Measurements from ENCODE around the gene PEX16. TPM values are rescaled to one million over a fixed set of nuclear protein-coding genes. Genes with fewer than 3 reads are reported as not detected.

The PEX16 gene
- 28.0 and 34.6 TPM in 2 replicates for total RNA-seq
- long read RNA-seq, transcript PEX16-202 (11 exons, 1,335 nt), result major isoform, 16 of 19 reads
- long read RNA-seq, partial matches to known transcripts, result 0 of 19 reads
- long read RNA-seq, other reads (novel, unspliced or antisense), result 2 of 19 reads

- H3K9me3 Mint-ChIP-seq (ENCODE audit: low read depth), result no peaks in the 10 kb centered on the region
- H3K27ac Mint-ChIP-seq, result peak within 1 kb of the TSS; percentile 98
- no peaks in the 10 kb centered on the region for H3K27me3 Mint-ChIP-seq
- H3K4me3 Mint-ChIP-seq (ENCODE audit: low read depth), result peak within 1 kb of the TSS; percentile 95
- DNase-seq (ENCODE audit: low spot score, unreplicated experiment), result peak; percentile 85
- no peaks in the 10 kb centered on the region for H3K36me3 Mint-ChIP-seq (ENCODE audit: insufficient read depth)
- no peak for TF ChIP-seq CTCF (IDR thresholded peaks at IDR 0.05; ENCODE audit: unreplicated experiment)
- peaks cover 22% of the 10 kb centered on the region for H3K4me1 Mint-ChIP-seq (ENCODE audit: low read depth)
These were observed at the start of gene PEX16 for GRCh38 chr11:45917623-45918330. TSS of gene PEX16 (minus strand) at chr11:45917877. CDS start at chr11:45917811, 66 bp downstream.

DNA sequence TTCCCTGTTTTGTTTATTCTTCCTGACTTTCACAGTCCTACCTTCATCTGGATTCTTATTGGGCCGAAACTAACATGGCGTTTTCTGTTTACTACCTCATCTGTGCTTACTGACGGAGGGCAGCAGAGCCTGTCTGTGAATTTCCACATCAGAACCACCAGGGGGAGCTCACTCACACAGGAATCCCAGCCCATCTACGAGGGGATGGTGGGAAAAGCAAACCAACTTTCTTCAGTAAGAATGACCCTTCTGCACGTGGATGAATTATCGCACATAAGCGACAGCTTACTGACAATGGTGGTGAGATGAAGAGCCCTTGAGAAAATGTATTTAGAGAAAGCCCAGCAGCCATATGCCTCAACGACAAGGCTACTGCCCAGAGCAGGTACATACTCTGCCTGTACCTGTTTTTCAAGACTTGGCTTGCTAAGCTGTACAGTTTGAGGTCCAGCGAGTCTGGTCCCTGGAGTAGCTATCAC is 47.3 kb upstream of the PEX16 start:
- DNase-seq (ENCODE audit: low spot score, unreplicated experiment), result peak; percentile 27
- Mint-ChIP-seq H3K36me3 (ENCODE audit: insufficient read depth) (peaks cover 16% of the 10 kb centered on the region), H3K27me3 (no peaks in the 10 kb centered on the region), H3K4me1 (ENCODE audit: low read depth) (no peaks in the 10 kb centered on the region), H3K9me3 (ENCODE audit: low read depth) (peaks cover 4% of the 10 kb centered on the region), H3K27ac (no peak overlapping the region), H3K4me3 (ENCODE audit: low read depth) (no peak overlapping the region)
- TF ChIP-seq CTCF (IDR thresholded peaks at IDR 0.05; ENCODE audit: unreplicated experiment), result peak; percentile 91

- Mint-ChIP-seq H3K27ac (no peak overlapping the region), H3K36me3 (ENCODE audit: insufficient read depth) (peaks cover 23% of the 10 kb centered on the region), H3K4me1 (ENCODE audit: low read depth) (no peaks in the 10 kb centered on the region), H3K4me3 (ENCODE audit: low read depth) (no peak overlapping the region), H3K9me3 (ENCODE audit: low read depth) (peaks cover 14% of the 10 kb centered on the region), H3K27me3 (no peaks in the 10 kb centered on the region)
- no peak for TF ChIP-seq CTCF (IDR thresholded peaks at IDR 0.05; ENCODE audit: unreplicated experiment)
- DNase-seq (ENCODE audit: low spot score, unreplicated experiment), result no peak
These were observed 44.1 kb upstream of the PEX16 start for GRCh38 chr11:45961751-45962240.

- Mint-ChIP-seq H3K27me3 (no peaks in the 10 kb centered on the region), H3K4me1 (ENCODE audit: low read depth) (no peaks in the 10 kb centered on the region), H3K36me3 (ENCODE audit: insufficient read depth) (peaks cover 24% of the 10 kb centered on the region), H3K9me3 (ENCODE audit: low read depth) (peaks cover 14% of the 10 kb centered on the region), H3K27ac (no peak overlapping the region), H3K4me3 (ENCODE audit: low read depth) (no peak overlapping the region)
- no peak for DNase-seq (ENCODE audit: low spot score, unreplicated experiment)
- TF ChIP-seq CTCF (IDR thresholded peaks at IDR 0.05; ENCODE audit: unreplicated experiment), result no peak
These were observed 42.9 kb upstream of the PEX16 start for GRCh38 chr11:45960387-45961095.

- TF ChIP-seq CTCF (IDR thresholded peaks at IDR 0.05; ENCODE audit: unreplicated experiment), result no peak
- H3K27me3 Mint-ChIP-seq, result no peaks in the 10 kb centered on the region
- peaks cover 25% of the 10 kb centered on the region for H3K36me3 Mint-ChIP-seq (ENCODE audit: insufficient read depth)
- DNase-seq (ENCODE audit: low spot score, unreplicated experiment), result no peak
- H3K27ac Mint-ChIP-seq, result no peak overlapping the region
- H3K4me3 Mint-ChIP-seq (ENCODE audit: low read depth), result no peak overlapping the region
- peaks cover 14% of the 10 kb centered on the region for H3K9me3 Mint-ChIP-seq (ENCODE audit: low read depth)
- H3K4me1 Mint-ChIP-seq (ENCODE audit: low read depth), result no peaks in the 10 kb centered on the region
These were observed 42.2 kb upstream of the PEX16 start for GRCh38 chr11:45959851-45960250.

Measured in progenitor cell of endocrine pancreas (in vitro differentiated cells).